Measurements from ENCODE around the gene CHSY1. TPM values are rescaled to one million over a fixed set of nuclear protein-coding genes. Genes with fewer than 3 reads are reported as not detected.

Gene CHSY1
- total and polyA plus RNA-seq, 8 donors = 4.7 to 57.1 (median 22.1) TPM

- H3K4me1 ChIP-seq = peaks cover 4 to 13% (median 6%) of the 10 kb centered on the region in 4 donors
- H3K9me3 ChIP-seq = no peaks in the 10 kb centered on the region
- no peaks in the 10 kb centered on the region for H3K27me3 ChIP-seq
- peak in 1 of 3 donors; percentile 19 for TF ChIP-seq POLR2AphosphoS5 (IDR thresholded peaks at IDR 0.05)
- no peak for TF ChIP-seq EP300 (IDR thresholded peaks at IDR 0.05)
- no peak for TF ChIP-seq POLR2A (IDR thresholded peaks at IDR 0.05)
- TF ChIP-seq CTCF (IDR thresholded peaks at IDR 0.05) = no peak
- H3K36me3 ChIP-seq = peaks cover 8 to 23% (median 23%) of the 10 kb centered on the region in 4 donors
- 35 to 60% (median 42%) methylated on average over 3 of the region's 3 CpGs for WGBS, 5 donors
- H3K4me3 ChIP-seq = no peak overlapping the region
- DNase-seq = peak in 1 of 2 donors; percentile 35
- intact Hi-C loops (cut with DNase I; ENCODE audit: low total_unique reads) = no loop called here
- H3K27ac ChIP-seq = peak overlapping the region in 4 of 5 donors; percentile 6 to 68 (median 64)
Measured at GRCh38 chr15:101266034-101266433, 14.2 kb upstream of the CHSY1 start.

GRCh38 chr15:101264911-101265641 is 13.2 kb upstream of the CHSY1 start:
- Histone ChIP-seq H3K36me3 (peaks cover 0 to 14% (median 13%) of the 10 kb centered on the region in 4 donors), H3K27me3 (no peaks in the 10 kb centered on the region), H3K27ac (peak overlapping the region in 2 of 5 donors; percentile 34 to 67), H3K4me1 (peaks cover 4 to 13% (median 6%) of the 10 kb centered on the region in 4 donors), H3K9me3 (no peaks in the 10 kb centered on the region), H3K4me3 (no peak overlapping the region)
- peak in 1 of 2 donors; percentile 50 for DNase-seq
- TF ChIP-seq POLR2AphosphoS5 (IDR thresholded peaks at IDR 0.05) = no peak
- TF ChIP-seq CTCF (IDR thresholded peaks at IDR 0.05) = no peak
- no peak for TF ChIP-seq POLR2A (IDR thresholded peaks at IDR 0.05)
- TF ChIP-seq EP300 (IDR thresholded peaks at IDR 0.05) = no peak
- WGBS, 5 donors = 72 to 84% (median 77%) methylated on average over 17 of the region's 17 CpGs
- intact Hi-C loops (cut with DNase I; ENCODE audit: low total_unique reads) = loop anchor here (5.0 kb wide), 1 partner anchor 253 kb away; no protein-coding TSS in a partner anchor

GRCh38 chr15:101264011-101264410 is 12.2 kb upstream of the CHSY1 start:
- 77 to 92% (median 90%) methylated on average over 3 to 4 of the region's 4 CpGs for WGBS, 5 donors

GRCh38 chr15:101262551-101262950 is 10.7 kb upstream of the CHSY1 start:
- Histone ChIP-seq H3K9me3 (no peaks in the 10 kb centered on the region), H3K27ac (no peak overlapping the region), H3K36me3 (no peaks in the 10 kb centered on the region), H3K4me3 (no peak overlapping the region), H3K27me3 (no peaks in the 10 kb centered on the region), H3K4me1 (peaks cover 4 to 13% (median 12%) of the 10 kb centered on the region in 4 donors)
- DNase-seq = no peak
- TF ChIP-seq POLR2A (IDR thresholded peaks at IDR 0.05) = no peak
- TF ChIP-seq EP300 (IDR thresholded peaks at IDR 0.05) = no peak
- no peak for TF ChIP-seq CTCF (IDR thresholded peaks at IDR 0.05)
- TF ChIP-seq POLR2AphosphoS5 (IDR thresholded peaks at IDR 0.05) = no peak
- intact Hi-C loops (cut with DNase I; ENCODE audit: low total_unique reads) = loop anchor here (5.0 kb wide), 1 partner anchor 250 kb away; no protein-coding TSS in a partner anchor
- WGBS, 5 donors = 80 to 89% (median 85%) methylated on average over 4 of the region's 4 CpGs

More at GRCh38 chr15:101264011-101264410, 12.2 kb upstream of the CHSY1 start:
- no peak overlapping the region for H3K27ac ChIP-seq
- H3K27me3 ChIP-seq = no peaks in the 10 kb centered on the region
- no peak overlapping the region for H3K4me3 ChIP-seq
- no peak for TF ChIP-seq POLR2A (IDR thresholded peaks at IDR 0.05)
- TF ChIP-seq EP300 (IDR thresholded peaks at IDR 0.05) = no peak
- intact Hi-C loops (cut with DNase I; ENCODE audit: low total_unique reads) = loop anchor here (5.0 kb wide), 1 partner anchor 252 kb away; no protein-coding TSS in a partner anchor
- peaks cover 4 to 13% (median 6%) of the 10 kb centered on the region in 4 donors for H3K4me1 ChIP-seq
- peaks cover 0 to 3% (median 3%) of the 10 kb centered on the region in 4 donors for H3K36me3 ChIP-seq
- H3K9me3 ChIP-seq = no peaks in the 10 kb centered on the region
- DNase-seq = peak in 1 of 2 donors; percentile 27

Data from stomach (tissue), 9 donors.